Pancreas (tissue), 10 donors: ENCODE measurements around the gene WWC2. TPM values are rescaled to one million over a fixed set of nuclear protein-coding genes. Genes with fewer than 3 reads are reported as not detected.

Source experiments
- ATAC-seq, 4 donors: fragments of 200-7000 bp; cut with Tn5 transposase; one replicate each; pipeline versions ENCODE4 v1.8.0 to v1.9.1; 2020; ENCODE audit warnings: mild to moderate bottlenecking in 4 of 4, moderate library complexity in 4 of 4
- DNase-seq, 6 donors: peaks; one replicate each; pipeline ENCODE4 v3.0.0-alpha.2; 2020
- FAIRE-seq: peaks from 2 replicates; lab custom pipeline; 2012; peaks lifted over from hg19 to GRCh38; lab: Jason Lieb, UNC
- H3K27ac ChIP-seq, 4 donors: fragments of 200-600 bp; sonication (generic); 1 replicate in 3 of 4; 2 replicates in 1 of 4; pipeline versions ENCODE4 v1.5.0 to v1.8.0; 2020
- H3K27me3 ChIP-seq, 4 donors: fragments of 200-600 bp; one replicate each; pipeline ENCODE4 v1.8.0; 2021
- H3K36me3 ChIP-seq, 3 donors: fragments of 200-600 bp; sonication (generic) in 1 of 3; one replicate each; pipeline versions ENCODE4 v1.5.0 to v1.8.0; 2020 to 2021
- H3K4me1 ChIP-seq, 3 donors: fragments of 200-600 bp; one replicate each; pipeline ENCODE4 v1.8.0; 2021
- H3K4me3 ChIP-seq, 4 donors: fragments of 200-600 bp; sonication (generic) in 2 of 4; one replicate each; pipeline versions ENCODE4 v1.5.0 to v1.8.0; 2020 to 2021
- H3K9me3 ChIP-seq, 4 donors: fragments of 200-600 bp; one replicate each; pipeline ENCODE4 v1.8.0; 2021
- CTCF ChIP-seq, 4 donors: fragments of 200-600 bp; sonication (generic) in 3 of 4; IDR thresholded peaks; one replicate each; pipeline versions ENCODE4 v1.5.0 to v1.8.0; 2021; ENCODE audit warnings: antibody characterized with exemption in 4 of 4
- WGBS, 2 donors: extraction: QIAGEN DNeasy Blood & Tissue Kit; methylation state at CpG; one replicate each; pipeline ENCODE4 v1.1.7; 2013; 5-methylcytosine and 5-hydroxymethylcytosine counted together
- intact Hi-C, 3 donors: fragments of 100-400 bp; cut with DNase I; formaldehyde crosslinking; loops; one replicate each; pipeline versions ENCODE4 v1.11.1 to v1.14.2; 2022
- polyA plus RNA-seq, 2 donors: library from polyadenylated mRNA; stranded (reverse); fragments of 200-250 nt; gene quantifications; one replicate each; pipeline ENCODE4 v1.2.3, GENCODE V29; 2013
- total RNA-seq, 6 donors: library from RNA; stranded (reverse); fragmentation: NEBNext Ultra II Directional in 4 of 6; extraction: Animal tissue kit (Norgen Biotek cat#: 25700) in 4 of 6; gene quantifications; one replicate each; pipeline versions ENCODE4 v1.2.1 to v1.2.4, GENCODE V29; 2021 to 2023
- donor health status: healthy with polysubstance abuse.
- donor health status: DM: no; HTN: no; CAD: no; lungs with moderate emphysema.
- donor health status: DM: no; HTN: no; CAD: no.
- donor health status: control.
- donor health status: control.
- donor health status: Bipolar disorder and iron deficiency.
- donor health status: DM: yes; HTN: yes; CAD: no.
- donor health status: DM: no; HTN: no; CAD: no.
- donor health status: DM: no; HTN: no; CAD: no.
- donor health status: DM: yes; HTN: yes; CAD: no.

The WWC2 gene
- total and polyA plus RNA-seq, 8 donors: 4.4 to 27.5 (median 16.9) TPM

- Histone ChIP-seq H3K4me1 (no peaks in the 10 kb centered on the region), H3K4me3 (no peak overlapping the region), H3K27ac (no peak overlapping the region), H3K27me3 (no peaks in the 10 kb centered on the region), H3K36me3 (no peaks in the 10 kb centered on the region), H3K9me3 (no peaks in the 10 kb centered on the region)
- FAIRE-seq (no peak), DNase-seq (no peak), ATAC-seq (no peak)
- intact Hi-C loops: no loop called here
- no peak for TF ChIP-seq CTCF (IDR thresholded peaks at IDR 0.05)
- WGBS, 2 donors: 73 to 75% methylated on average over 5 of the region's 5 CpGs
Observed at GRCh38 chr4:183300655-183301054, 201.6 kb downstream of the WWC2 start.

GRCh38 chr4:183303301-183303700, 204.2 kb downstream of the WWC2 start:
- Histone ChIP-seq H3K9me3 (no peaks in the 10 kb centered on the region), H3K27ac (no peak overlapping the region), H3K36me3 (no peaks in the 10 kb centered on the region), H3K4me1 (no peaks in the 10 kb centered on the region), H3K27me3 (no peaks in the 10 kb centered on the region), H3K4me3 (no peak overlapping the region)
- no peak for FAIRE-seq
- no peak for TF ChIP-seq CTCF (IDR thresholded peaks at IDR 0.05)
- 94 to 95% methylated on average over 4 of the region's 4 CpGs for WGBS, 2 donors
- no peak for ATAC-seq
- DNase-seq: no peak
- intact Hi-C loops: no loop called here

- 96 to 97% methylated on average over 4 of the region's 4 CpGs for WGBS, 2 donors
Observed at GRCh38 chr4:183304067-183304466, 205.0 kb downstream of the WWC2 start.

GRCh38 chr4:183304538-183304937, 205.5 kb downstream of the WWC2 start:
- Histone ChIP-seq H3K9me3 (no peaks in the 10 kb centered on the region), H3K27me3 (no peaks in the 10 kb centered on the region), H3K4me3 (no peak overlapping the region), H3K4me1 (no peaks in the 10 kb centered on the region), H3K36me3 (no peaks in the 10 kb centered on the region), H3K27ac (no peak overlapping the region)
- FAIRE-seq (no peak), DNase-seq (no peak), ATAC-seq (no peak)
- 92 to 93% methylated on average over 2 of the region's 2 CpGs for WGBS, 2 donors
- intact Hi-C loops: no loop called here
- TF ChIP-seq CTCF (IDR thresholded peaks at IDR 0.05): no peak

More at GRCh38 chr4:183304067-183304466, 205.0 kb downstream of the WWC2 start:
- Histone ChIP-seq H3K4me3 (no peak overlapping the region), H3K4me1 (no peaks in the 10 kb centered on the region), H3K9me3 (no peaks in the 10 kb centered on the region), H3K36me3 (no peaks in the 10 kb centered on the region), H3K27ac (no peak overlapping the region), H3K27me3 (no peaks in the 10 kb centered on the region)
- intact Hi-C loops: no loop called here
- ATAC-seq (no peak), FAIRE-seq (no peak), DNase-seq (no peak)
- TF ChIP-seq CTCF (IDR thresholded peaks at IDR 0.05): no peak

- H3K27ac ChIP-seq: no peak overlapping the region
- no peak for TF ChIP-seq CTCF (IDR thresholded peaks at IDR 0.05)
- H3K9me3 ChIP-seq: no peaks in the 10 kb centered on the region
- WGBS, 2 donors: 88 to 89% methylated on average over 3 of the region's 3 CpGs
- no peak for DNase-seq
- H3K36me3 ChIP-seq: no peaks in the 10 kb centered on the region
- H3K27me3 ChIP-seq: no peaks in the 10 kb centered on the region
- H3K4me1 ChIP-seq: no peaks in the 10 kb centered on the region
- H3K4me3 ChIP-seq: no peak overlapping the region
- ATAC-seq: no peak
- no peak for FAIRE-seq
- intact Hi-C loops: no loop called here
Observed at GRCh38 chr4:183306811-183307210, 207.8 kb downstream of the WWC2 start.
